SU-DHL-6 (cell line): ENCODE data around the gene COG6.

Experiments used
- H2AFZ ChIP-seq: fragments of 200-600 bp; sonication (generic); 2 replicates; pipeline ENCODE4 v1.6.1; 2014; ENCODE audit warnings: low read depth, mild to moderate bottlenecking, moderate library complexity, mixed read lengths, antibody characterized with exemption, low read length; ENCODE audit not compliant: severe bottlenecking
- H3F3A ChIP-seq: fragments of 200-600 bp; shearing (Covaris generic); 2 replicates; pipeline ENCODE4 v1.6.0; 2016; ENCODE audit warnings: antibody characterized with exemption, mild to moderate bottlenecking; ENCODE audit not compliant: insufficient read depth
- H3K27ac ChIP-seq: fragments of 200-600 bp; sonication (generic); 2 replicates; pipeline ENCODE4 v1.5.1; 2016; ENCODE audit warnings: low read depth, mild to moderate bottlenecking, low read length, moderate library complexity, mixed read lengths
- H3K27me3 ChIP-seq: fragments of 200-600 bp; sonication (generic), shearing (Covaris generic); 2 replicates; pipeline ENCODE4 v1.6.0; 2014; ENCODE audit warnings: mild to moderate bottlenecking, low read length
- H3K36me3 ChIP-seq: fragments of 200-600 bp; sonication (generic); 2 replicates; pipeline ENCODE4 v1.6.1; 2014; ENCODE audit warnings: mild to moderate bottlenecking, low read length, mixed read lengths
- H3K4me2 ChIP-seq: fragments of 300-600, 200-600 bp; shearing (Covaris generic), sonication (generic); 2 replicates; pipeline ENCODE4 v1.6.0; 2014; ENCODE audit warnings: low read length, low read depth, mild to moderate bottlenecking; ENCODE audit not compliant: poor library complexity, severe bottlenecking
- H3K4me3 ChIP-seq: fragments of 200-600 bp; sonication (generic); 2 replicates; pipeline ENCODE4 v1.5.1; 2014; ENCODE audit warnings: antibody characterized with exemption, low read length, mild to moderate bottlenecking, mixed read lengths; ENCODE audit not compliant: insufficient read depth, poor library complexity, severe bottlenecking
- H3K79me2 ChIP-seq: fragments of 200-600 bp; sonication (generic); 2 replicates; pipeline ENCODE4 v1.6.1; 2014; ENCODE audit warnings: mild to moderate bottlenecking, low read length, moderate library complexity; ENCODE audit not compliant: insufficient read depth
- H3K9ac ChIP-seq: fragments of 200-600 bp; sonication (generic); 2 replicates; pipeline ENCODE4 v1.7.0; 2014; ENCODE audit warnings: mild to moderate bottlenecking, low read length
- H3K9me2 ChIP-seq: fragments of 200-600 bp; sonication (generic); replicated peaks from 2 replicates; pipeline ENCODE4 v1.6.1; 2014; ENCODE audit warnings: low read length; ENCODE audit not compliant: insufficient read depth
- H3K9me3 ChIP-seq: fragments of 200-600 bp; sonication (generic); 2 replicates; pipeline ENCODE4 v1.6.1; 2014; ENCODE audit warnings: low read length, mixed read lengths; ENCODE audit not compliant: insufficient read depth
- H4K20me1 ChIP-seq: fragments of 200-600 bp; sonication (generic); 2 replicates; pipeline ENCODE4 v1.6.1; 2014; ENCODE audit warnings: low read depth, mild to moderate bottlenecking, antibody characterized with exemption, low read length, moderate library complexity, mixed read lengths
- EZH2phosphoT487 ChIP-seq: fragments of 200-600 bp; sonication (generic), shearing (Covaris generic); conservative IDR thresholded peaks from 2 replicates; pipeline ENCODE4 v1.6.1; 2018; ENCODE audit warnings: mild to moderate bottlenecking, antibody characterized with exemption, low read length, moderate library complexity, mixed read lengths
- TF ChIP-seq, protein P1 (sequence below): fragments of 200-600 bp; sonication (generic); IDR thresholded peaks from one replicate; pipeline ENCODE4 v1.5.1; 2017; ENCODE audit warnings: antibody characterized with exemption, mild to moderate bottlenecking, low read length, moderate library complexity; ENCODE audit not compliant: insufficient read depth, poor library complexity, severe bottlenecking

COG6 gene

GRCh38 chr13:39655569-39656324, at the start of gene COG6:
Gene COG6, plus strand, starts transcription at chr13:39655662. Its CDS starts 65 bp downstream, at chr13:39655727.
- Histone ChIP-seq H3K27ac (no peak within 1 kb of the TSS), H2AFZ (peak within 1 kb of the TSS; percentile 95), H4K20me1 (no peaks in the 10 kb centered on the region), H3K27me3 (no peaks in the 10 kb centered on the region), H3K4me3 (peak within 1 kb of the TSS; percentile 86), H3K36me3 (peaks cover 6% of the 10 kb centered on the region; the same call in 1 of the 2 replicates), H3K79me2 (peaks cover 10% of the 10 kb centered on the region; the same call in 1 of the 2 replicates), H3K4me2 (peak within 1 kb of the TSS; percentile 77), H3F3A (no peaks in the 10 kb centered on the region), H3K9me2 (no peaks in the 10 kb centered on the region), H3K9me3 (no peaks in the 10 kb centered on the region), H3K9ac (peak within 1 kb of the TSS; percentile 79)
- TF ChIP-seq, protein P1, sequence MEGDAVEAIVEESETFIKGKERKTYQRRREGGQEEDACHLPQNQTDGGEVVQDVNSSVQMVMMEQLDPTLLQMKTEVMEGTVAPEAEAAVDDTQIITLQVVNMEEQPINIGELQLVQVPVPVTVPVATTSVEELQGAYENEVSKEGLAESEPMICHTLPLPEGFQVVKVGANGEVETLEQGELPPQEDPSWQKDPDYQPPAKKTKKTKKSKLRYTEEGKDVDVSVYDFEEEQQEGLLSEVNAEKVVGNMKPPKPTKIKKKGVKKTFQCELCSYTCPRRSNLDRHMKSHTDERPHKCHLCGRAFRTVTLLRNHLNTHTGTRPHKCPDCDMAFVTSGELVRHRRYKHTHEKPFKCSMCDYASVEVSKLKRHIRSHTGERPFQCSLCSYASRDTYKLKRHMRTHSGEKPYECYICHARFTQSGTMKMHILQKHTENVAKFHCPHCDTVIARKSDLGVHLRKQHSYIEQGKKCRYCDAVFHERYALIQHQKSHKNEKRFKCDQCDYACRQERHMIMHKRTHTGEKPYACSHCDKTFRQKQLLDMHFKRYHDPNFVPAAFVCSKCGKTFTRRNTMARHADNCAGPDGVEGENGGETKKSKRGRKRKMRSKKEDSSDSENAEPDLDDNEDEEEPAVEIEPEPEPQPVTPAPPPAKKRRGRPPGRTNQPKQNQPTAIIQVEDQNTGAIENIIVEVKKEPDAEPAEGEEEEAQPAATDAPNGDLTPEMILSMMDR: no peak
- no peak for TF ChIP-seq EZH2phosphoT487

GRCh38 chr13:39605677-39606320, 49.7 kb upstream of the COG6 start:
- Histone ChIP-seq H3K9ac (no peak overlapping the region), H4K20me1 (no peaks in the 10 kb centered on the region), H3K79me2 (no peaks in the 10 kb centered on the region), H3K9me2 (no peaks in the 10 kb centered on the region), H3K36me3 (no peaks in the 10 kb centered on the region), H3K27me3 (no peaks in the 10 kb centered on the region), H3K4me3 (no peak overlapping the region), H3K9me3 (no peaks in the 10 kb centered on the region), H2AFZ (no peak overlapping the region), H3K4me2 (no peak overlapping the region), H3K27ac (no peak overlapping the region), H3F3A (no peaks in the 10 kb centered on the region)
- TF ChIP-seq, protein P1: no peak
- no peak for TF ChIP-seq EZH2phosphoT487

- H2AFZ ChIP-seq: no peak overlapping the region
- TF ChIP-seq, protein P1: no peak
- TF ChIP-seq EZH2phosphoT487: no peak
- H3K36me3 ChIP-seq: no peaks in the 10 kb centered on the region
- H3F3A ChIP-seq: no peaks in the 10 kb centered on the region
- H3K4me3 ChIP-seq: no peak overlapping the region
- H3K9ac ChIP-seq: no peak overlapping the region
- H4K20me1 ChIP-seq: no peaks in the 10 kb centered on the region
- H3K9me2 ChIP-seq: no peaks in the 10 kb centered on the region
- no peaks in the 10 kb centered on the region for H3K79me2 ChIP-seq
- H3K9me3 ChIP-seq: no peaks in the 10 kb centered on the region
- no peak overlapping the region for H3K27ac ChIP-seq
- no peak overlapping the region for H3K4me2 ChIP-seq
- H3K27me3 ChIP-seq: no peaks in the 10 kb centered on the region
Measured at GRCh38 chr13:39607876-39608275, 47.6 kb upstream of the COG6 start.
